GM12875 (cell line): Measurements from ENCODE around the gene ELP4.

Source experiments
- H3K4me3 ChIP-seq: one replicate; pipeline ENCODE4 v1.5.1; 2011; ENCODE audit warnings: low read depth, low read length, control low read depth
- CTCF ChIP-seq: IDR thresholded peaks from 2 replicates; pipeline ENCODE4 v1.5.1; 2011; ENCODE audit warnings: low read depth, mild to moderate bottlenecking, control low read depth, inconsistent platforms, low read length, moderate library complexity, borderline replicate concordance; ENCODE audit not compliant: insufficient read depth

ELP4 gene

GRCh38 chr11:31826536-31827438 is 317.2 kb downstream of the ELP4 start:
- no peak for TF ChIP-seq CTCF
- H3K4me3 ChIP-seq, result no peak overlapping the region

- no peak for TF ChIP-seq CTCF
- H3K4me3 ChIP-seq, result no peak overlapping the region
Measured at GRCh38 chr11:31827455-31828206, 318.1 kb downstream of the ELP4 start.

GRCh38 chr11:31828217-31828616 is 318.6 kb downstream of the ELP4 start:
- H3K4me3 ChIP-seq, result no peak overlapping the region
- TF ChIP-seq CTCF, result no peak

- no peak overlapping the region for H3K4me3 ChIP-seq
- no peak for TF ChIP-seq CTCF
Measured at GRCh38 chr11:31830406-31830805, 320.8 kb downstream of the ELP4 start.

GRCh38 chr11:31834237-31834636 is 324.7 kb downstream of the ELP4 start:
- no peak overlapping the region for H3K4me3 ChIP-seq
- no peak for TF ChIP-seq CTCF
